ENCODE results near the gene PTN. TPM values are rescaled to one million over a fixed set of nuclear protein-coding genes. Genes with fewer than 3 reads are reported as not detected.

The PTN gene
- total and polyA plus RNA-seq, 9 of the 15 experiments (the other 6 are each of a cell fraction or from before 2014, with no cell fraction given), result not detected

GRCh38 chr7:137371616-137372015 lies 28.1 kb upstream of the PTN start (continued):
- TF ChIP-seq, protein P1, sequence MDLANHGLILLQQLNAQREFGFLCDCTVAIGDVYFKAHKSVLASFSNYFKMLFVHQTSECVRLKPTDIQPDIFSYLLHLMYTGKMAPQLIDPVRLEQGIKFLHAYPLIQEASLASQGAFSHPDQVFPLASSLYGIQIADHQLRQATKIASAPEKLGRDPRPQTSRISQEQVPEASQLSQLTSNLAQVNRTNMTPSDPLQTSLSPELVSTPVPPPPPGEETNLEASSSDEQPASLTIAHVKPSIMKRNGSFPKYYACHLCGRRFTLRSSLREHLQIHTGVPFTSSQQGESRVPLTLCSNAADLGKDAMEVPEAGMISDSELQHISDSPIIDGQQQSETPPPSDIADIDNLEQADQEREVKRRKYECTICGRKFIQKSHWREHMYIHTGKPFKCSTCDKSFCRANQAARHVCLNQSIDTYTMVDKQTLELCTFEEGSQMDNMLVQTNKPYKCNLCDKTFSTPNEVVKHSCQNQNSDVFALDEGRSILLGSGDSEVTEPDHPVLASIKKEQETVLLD (IDR thresholded peaks at IDR 0.05), result no peak
- TF ChIP-seq MAFG (tag; conservative IDR thresholded peaks at IDR 0.05), result no peak
- TF ChIP-seq DIDO1 (tag; IDR thresholded peaks at IDR 0.05; ENCODE audit: low read depth), result no peak
- no peak for TF ChIP-seq NELFE (IDR thresholded peaks at IDR 0.05; ENCODE audit: insufficient read depth, insufficient read length)
- TF ChIP-seq LCOR (CRISPR knock-in tag; IDR thresholded peaks at IDR 0.05), result no peak

DNA sequence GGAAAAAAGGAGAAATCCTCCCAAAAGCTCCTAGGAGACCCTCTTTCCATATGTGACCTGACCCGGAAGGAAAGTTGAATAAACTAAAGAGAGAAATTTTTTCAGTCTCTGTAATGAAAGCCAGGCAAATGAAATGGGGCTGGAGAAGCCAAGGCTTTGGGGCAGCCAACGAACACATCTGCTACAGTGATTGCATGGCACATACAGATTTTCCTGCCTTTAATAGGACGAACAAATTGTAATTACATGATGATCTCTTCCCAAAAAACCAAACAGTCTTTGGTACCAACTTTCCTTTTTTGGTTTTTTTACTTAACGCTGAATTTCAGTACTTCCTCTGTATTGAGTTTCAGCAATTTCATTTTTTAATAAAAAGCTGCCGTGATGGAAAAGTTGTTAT lies 23.5 kb upstream of the PTN start:
- H3K27ac ChIP-seq (ENCODE audit: extremely low read depth, low read depth, low read length), result no peak overlapping the region
- in situ Hi-C loops (cut with MboI), result no loop called here
- no peak overlapping the region for H2AFZ ChIP-seq (ENCODE audit: low read depth, low read length)
- H3K36me3 ChIP-seq (ENCODE audit: control insufficient read depth, insufficient read depth, low read length), result no peaks in the 10 kb centered on the region
- CTCF ChIA-PET (ENCODE audit: low intra/inter-chr PET ratio), result no interaction called here
- no peaks in the 10 kb centered on the region for H3K4me1 ChIP-seq (replicated peaks in 1 of 2; ENCODE audit: control insufficient read depth in 2 of 2, insufficient read depth in 2 of 2, low read length in 2 of 2)
- H3K4me2 ChIP-seq (ENCODE audit: insufficient read depth, low read length), result no peak overlapping the region
- no peaks in the 10 kb centered on the region for H4K20me1 ChIP-seq (replicated peaks; ENCODE audit: control insufficient read depth, insufficient read depth, low read length)
- no peaks in the 10 kb centered on the region for H3K9me1 ChIP-seq (ENCODE audit: control insufficient read depth, insufficient read depth, low read length)
- WGBS (ENCODE audit: insufficient coverage, low coverage, missing lambda C conversion rate), result 4% methylated on average over 5 of the region's 5 CpGs
- no TSS peak for BruUV-seq (replicated peaks)
- DNase-seq (ENCODE audit: extremely low read depth in 1 of 4, low spot score in 3 of 4), result no peak
- no peak for ATAC-seq
- H3K79me2 ChIP-seq (ENCODE audit: control insufficient read depth, insufficient read depth, low read length), result no peaks in the 10 kb centered on the region
- no peak overlapping the region for H3K4me3 ChIP-seq
- POLR2A ChIA-PET, result no interaction called here
- no peak for FAIRE-seq
- H3K9me3 ChIP-seq (replicated peaks; ENCODE audit: control insufficient read depth, insufficient read depth, low read depth, low read length), result no peaks in the 10 kb centered on the region; the same call in none of the 2 replicates
- H3K9ac ChIP-seq (ENCODE audit: insufficient read depth in 1 of 2, low read depth in 2 of 2, low read length in 2 of 2), result no peak overlapping the region
- intact Hi-C loops (cut with micrococcal nuclease), result no loop called here
- H3K27me3 ChIP-seq (ENCODE audit: control insufficient read depth in 2 of 2, insufficient read depth in 2 of 2, low read length in 2 of 2), result no peaks in the 10 kb centered on the region
- TF ChIP-seq, protein P2, sequence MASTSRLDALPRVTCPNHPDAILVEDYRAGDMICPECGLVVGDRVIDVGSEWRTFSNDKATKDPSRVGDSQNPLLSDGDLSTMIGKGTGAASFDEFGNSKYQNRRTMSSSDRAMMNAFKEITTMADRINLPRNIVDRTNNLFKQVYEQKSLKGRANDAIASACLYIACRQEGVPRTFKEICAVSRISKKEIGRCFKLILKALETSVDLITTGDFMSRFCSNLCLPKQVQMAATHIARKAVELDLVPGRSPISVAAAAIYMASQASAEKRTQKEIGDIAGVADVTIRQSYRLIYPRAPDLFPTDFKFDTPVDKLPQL (IDR thresholded peaks at IDR 0.05; ENCODE audit: extremely low read depth, insufficient read length), result no peak
- TF ChIP-seq ZNF384 (IDR thresholded peaks at IDR 0.05; ENCODE audit: low read depth, low read length) (no peak), RBM25 (IDR thresholded peaks at IDR 0.05; ENCODE audit: low read depth, low read length, severe bottlenecking) (no peak), ZNF398 (CRISPR knock-in tag; IDR thresholded peaks at IDR 0.05) (no peak), ZZZ3 (IDR thresholded peaks at IDR 0.05) (no peak), HEY1 (CRISPR knock-in tag; IDR thresholded peaks at IDR 0.05; ENCODE audit: borderline replicate concordance) (no peak), KAT7 (CRISPR knock-in tag; IDR thresholded peaks at IDR 0.05; ENCODE audit: borderline replicate concordance) (no peak), SNIP1 (IDR thresholded peaks at IDR 0.05; ENCODE audit: low read depth) (no peak), BRD4 (IDR thresholded peaks at IDR 0.05) (no peak)
- TF ChIP-seq, protein P3, sequence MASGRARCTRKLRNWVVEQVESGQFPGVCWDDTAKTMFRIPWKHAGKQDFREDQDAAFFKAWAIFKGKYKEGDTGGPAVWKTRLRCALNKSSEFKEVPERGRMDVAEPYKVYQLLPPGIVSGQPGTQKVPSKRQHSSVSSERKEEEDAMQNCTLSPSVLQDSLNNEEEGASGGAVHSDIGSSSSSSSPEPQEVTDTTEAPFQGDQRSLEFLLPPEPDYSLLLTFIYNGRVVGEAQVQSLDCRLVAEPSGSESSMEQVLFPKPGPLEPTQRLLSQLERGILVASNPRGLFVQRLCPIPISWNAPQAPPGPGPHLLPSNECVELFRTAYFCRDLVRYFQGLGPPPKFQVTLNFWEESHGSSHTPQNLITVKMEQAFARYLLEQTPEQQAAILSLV (tag; IDR thresholded peaks at IDR 0.05), result no peak
- TF ChIP-seq, protein P4, sequence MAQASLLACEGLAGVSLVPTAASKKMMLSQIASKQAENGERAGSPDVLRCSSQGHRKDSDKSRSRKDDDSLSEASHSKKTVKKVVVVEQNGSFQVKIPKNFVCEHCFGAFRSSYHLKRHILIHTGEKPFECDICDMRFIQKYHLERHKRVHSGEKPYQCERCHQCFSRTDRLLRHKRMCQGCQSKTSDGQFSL (CRISPR knock-in tag; IDR thresholded peaks at IDR 0.05), result no peak
- TF ChIP-seq, protein P4 (tag; IDR thresholded peaks at IDR 0.05), result no peak
